DOHH2 (cell line): ENCODE data around the gene EMID1.

ENCODE experiments used
- CTCF ChIP-seq: fragments of 200-600 bp; sonication (generic); IDR thresholded peaks from one replicate; pipeline ENCODE4 v1.5.1; 2014; ENCODE audit warnings: antibody characterized with exemption, mild to moderate bottlenecking, low read depth, low read length; ENCODE audit not compliant: poor library complexity, severe bottlenecking
- EZH2phosphoT487 ChIP-seq: fragments of 200-600 bp; sonication (generic); IDR thresholded peaks from 2 replicates; pipeline ENCODE4 v1.6.1; 2017; ENCODE audit warnings: borderline replicate concordance, mild to moderate bottlenecking, antibody characterized with exemption, low read length, moderate library complexity, mixed read lengths

GRCh38 chr22:29213493-29213892 is 7.8 kb downstream of the EMID1 start:
- TF ChIP-seq CTCF (no peak), EZH2phosphoT487 (no peak)
